Memory B cell (primary cell): Measurements from ENCODE around the gene SULT4A1.

Experiments used
- ATAC-seq: fragments of 150-1000 bp; cut with Tn5 transposase; 2 replicates; pipeline ENCODE4 v1.10.0; 2021; ENCODE audit warnings: low read depth, mild to moderate bottlenecking, moderate library complexity
- DNase-seq, 2 donors: peaks; one replicate each; pipeline ENCODE4 v3.0.0; 2022; ENCODE audit warnings: low spot score in 2 of 2
- H3K27ac Mint-ChIP-seq: one replicate; pipeline ENCODE4 v1.8.0; 2022; ENCODE audit warnings: mild to moderate bottlenecking, moderate library complexity, mixed read lengths
- H3K27me3 Mint-ChIP-seq: one replicate; pipeline ENCODE4 v1.8.0; 2022; ENCODE audit warnings: mixed read lengths
- H3K36me3 Mint-ChIP-seq: one replicate; pipeline ENCODE4 v1.8.0; 2022; ENCODE audit warnings: mild to moderate bottlenecking, mixed read lengths
- H3K4me1 Mint-ChIP-seq: one replicate; pipeline ENCODE4 v1.8.0; 2022; ENCODE audit warnings: mixed read lengths
- H3K4me3 Mint-ChIP-seq: one replicate; pipeline ENCODE4 v1.8.0; 2022; ENCODE audit warnings: mild to moderate bottlenecking, moderate library complexity, mixed read lengths
- H3K9me3 Mint-ChIP-seq: one replicate; pipeline ENCODE4 v1.8.0; 2022; ENCODE audit warnings: mixed read lengths

SULT4A1 gene

GRCh38 chr22:43827926-43828724 is 34.2 kb downstream of the SULT4A1 start:
- peaks cover 12% of the 10 kb centered on the region for H3K27me3 Mint-ChIP-seq
- DNase-seq = no peak
- H3K9me3 Mint-ChIP-seq = no peaks in the 10 kb centered on the region
- no peaks in the 10 kb centered on the region for H3K36me3 Mint-ChIP-seq
- ATAC-seq = no peak
- no peak overlapping the region for H3K4me3 Mint-ChIP-seq
- H3K27ac Mint-ChIP-seq = no peak overlapping the region
- H3K4me1 Mint-ChIP-seq = no peaks in the 10 kb centered on the region

- H3K9me3 Mint-ChIP-seq = no peaks in the 10 kb centered on the region
- ATAC-seq (no peak), DNase-seq (no peak)
- H3K27ac Mint-ChIP-seq = no peak overlapping the region
- peaks cover 13% of the 10 kb centered on the region for H3K27me3 Mint-ChIP-seq
- H3K4me3 Mint-ChIP-seq = no peak overlapping the region
- H3K36me3 Mint-ChIP-seq = no peaks in the 10 kb centered on the region
- no peaks in the 10 kb centered on the region for H3K4me1 Mint-ChIP-seq
Measured at GRCh38 chr22:43827003-43827735, 35.1 kb downstream of the SULT4A1 start.

- H3K4me1 Mint-ChIP-seq = no peaks in the 10 kb centered on the region
- DNase-seq (no peak), ATAC-seq (no peak)
- H3K4me3 Mint-ChIP-seq = no peak overlapping the region
- H3K36me3 Mint-ChIP-seq = no peaks in the 10 kb centered on the region
- H3K9me3 Mint-ChIP-seq = no peaks in the 10 kb centered on the region
- H3K27ac Mint-ChIP-seq = no peak overlapping the region
- H3K27me3 Mint-ChIP-seq = peaks cover 15% of the 10 kb centered on the region
Measured at GRCh38 chr22:43826142-43827002, 35.9 kb downstream of the SULT4A1 start.

- Mint-ChIP-seq H3K4me3 (no peak overlapping the region), H3K9me3 (no peaks in the 10 kb centered on the region), H3K27ac (no peak overlapping the region), H3K4me1 (no peaks in the 10 kb centered on the region), H3K27me3 (peaks cover 20% of the 10 kb centered on the region), H3K36me3 (no peaks in the 10 kb centered on the region)
- ATAC-seq (no peak), DNase-seq (no peak)
Measured at GRCh38 chr22:43825651-43826050, 36.7 kb downstream of the SULT4A1 start.

GRCh38 chr22:43824724-43825420 is 37.4 kb downstream of the SULT4A1 start:
- Mint-ChIP-seq H3K4me3 (no peak overlapping the region), H3K9me3 (no peaks in the 10 kb centered on the region), H3K27ac (no peak overlapping the region), H3K27me3 (peaks cover 18% of the 10 kb centered on the region), H3K4me1 (no peaks in the 10 kb centered on the region), H3K36me3 (no peaks in the 10 kb centered on the region)
- ATAC-seq = no peak
- DNase-seq = no peak

GRCh38 chr22:43823911-43824665 is 38.2 kb downstream of the SULT4A1 start:
- Mint-ChIP-seq H3K4me1 (no peaks in the 10 kb centered on the region), H3K27ac (no peak overlapping the region), H3K4me3 (no peak overlapping the region), H3K27me3 (peaks cover 18% of the 10 kb centered on the region), H3K9me3 (no peaks in the 10 kb centered on the region), H3K36me3 (no peaks in the 10 kb centered on the region)
- ATAC-seq (no peak), DNase-seq (no peak)

GRCh38 chr22:43823353-43823908 is 38.9 kb downstream of the SULT4A1 start:
- ATAC-seq = no peak
- Mint-ChIP-seq H3K27me3 (peaks cover 18% of the 10 kb centered on the region), H3K27ac (no peak overlapping the region)

GRCh38 chr22:43821606-43822425 is 40.5 kb downstream of the SULT4A1 start:
- Mint-ChIP-seq H3K9me3 (no peaks in the 10 kb centered on the region), H3K27me3 (peaks cover 16% of the 10 kb centered on the region), H3K36me3 (no peaks in the 10 kb centered on the region), H3K4me1 (no peaks in the 10 kb centered on the region), H3K4me3 (no peak overlapping the region), H3K27ac (no peak overlapping the region)
- no peak for ATAC-seq
- DNase-seq = no peak

More at GRCh38 chr22:43823353-43823908, 38.9 kb downstream of the SULT4A1 start:
- Mint-ChIP-seq H3K36me3 (no peaks in the 10 kb centered on the region), H3K4me1 (no peaks in the 10 kb centered on the region), H3K9me3 (no peaks in the 10 kb centered on the region), H3K4me3 (no peak overlapping the region)
- DNase-seq = no peak

GRCh38 chr22:43820651-43821305 is 41.5 kb downstream of the SULT4A1 start:
- Mint-ChIP-seq H3K27ac (no peak overlapping the region), H3K4me1 (no peaks in the 10 kb centered on the region), H3K4me3 (no peak overlapping the region), H3K27me3 (peaks cover 16% of the 10 kb centered on the region), H3K36me3 (no peaks in the 10 kb centered on the region), H3K9me3 (no peaks in the 10 kb centered on the region)
- DNase-seq = no peak
- ATAC-seq = no peak

- Mint-ChIP-seq H3K4me3 (no peak overlapping the region), H3K4me1 (no peaks in the 10 kb centered on the region), H3K27ac (no peak overlapping the region), H3K9me3 (no peaks in the 10 kb centered on the region), H3K36me3 (no peaks in the 10 kb centered on the region), H3K27me3 (peaks cover 16% of the 10 kb centered on the region)
- no peak for DNase-seq
- no peak for ATAC-seq
Measured at GRCh38 chr22:43819931-43820640, 42.2 kb downstream of the SULT4A1 start.

- ATAC-seq = no peak
- Mint-ChIP-seq H3K27me3 (peaks cover 14% of the 10 kb centered on the region), H3K27ac (no peak overlapping the region), H3K4me1 (no peaks in the 10 kb centered on the region), H3K36me3 (no peaks in the 10 kb centered on the region), H3K9me3 (no peaks in the 10 kb centered on the region), H3K4me3 (no peak overlapping the region)
- no peak for DNase-seq
Measured at GRCh38 chr22:43819421-43819921, 42.8 kb downstream of the SULT4A1 start.
